Keratinocyte (primary cell): Measurements from ENCODE around the gene ACVR1.

Experiments used
- EZH2 ChIP-seq: IDR thresholded peaks from one replicate; pipeline ENCODE4 v1.6.1; 2012; ENCODE audit warnings: inconsistent platforms, mild to moderate bottlenecking, low read length, moderate library complexity
- TF ChIP-seq, protein P1 (sequence below), 3 experiments: IDR thresholded peaks in 1 of 3; conservative IDR thresholded peaks in 1 of 3; optimal IDR thresholded peaks in 1 of 3; 2 replicates in 2 of 3; 3 replicates in 1 of 3; pipeline versions ENCODE3 to v1.5.1; 2011; ENCODE audit warnings: low read length in 3 of 3, mild to moderate bottlenecking in 3 of 3, moderate library complexity in 2 of 3, control low read depth in 1 of 3, inconsistent platforms in 1 of 3; ENCODE audit not compliant: insufficient read depth in 2 of 3; ENCODE audit errors: extremely low read depth in 1 of 3

DNA sequence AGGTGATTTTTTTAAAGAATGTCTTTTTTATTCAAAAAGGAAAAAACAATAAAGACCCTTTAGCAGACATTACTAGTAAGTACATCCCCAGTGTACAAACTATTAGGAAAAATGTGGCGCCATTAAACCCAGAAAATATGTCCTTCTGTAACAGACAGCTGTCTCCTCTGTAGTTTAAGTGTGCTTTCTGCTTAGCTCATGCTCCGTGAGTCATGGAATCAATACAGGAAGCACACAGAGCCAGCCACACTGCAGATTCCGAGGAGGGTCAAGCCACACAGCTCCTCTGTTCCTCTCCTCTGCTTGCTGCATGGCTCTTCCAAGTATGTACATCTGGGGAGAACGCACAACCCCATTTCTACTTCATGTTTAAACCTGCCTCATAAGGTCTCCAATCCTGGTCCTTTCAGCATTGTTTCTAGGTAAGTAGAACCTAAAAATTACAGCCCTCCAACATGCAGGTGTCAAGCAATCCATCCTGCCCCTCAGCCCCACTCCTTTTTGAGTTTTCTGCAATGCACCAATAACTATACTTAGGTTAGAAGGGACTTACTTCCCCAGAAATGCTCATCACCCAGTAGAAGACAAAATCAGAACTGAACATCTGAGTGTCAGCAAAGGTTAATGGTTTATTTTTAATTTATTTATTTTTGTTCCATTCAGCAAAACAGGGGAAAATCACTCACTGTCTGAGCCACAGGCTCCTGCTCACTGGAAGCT is 37.5 kb downstream of the ACVR1 start:
- TF ChIP-seq, protein P1, sequence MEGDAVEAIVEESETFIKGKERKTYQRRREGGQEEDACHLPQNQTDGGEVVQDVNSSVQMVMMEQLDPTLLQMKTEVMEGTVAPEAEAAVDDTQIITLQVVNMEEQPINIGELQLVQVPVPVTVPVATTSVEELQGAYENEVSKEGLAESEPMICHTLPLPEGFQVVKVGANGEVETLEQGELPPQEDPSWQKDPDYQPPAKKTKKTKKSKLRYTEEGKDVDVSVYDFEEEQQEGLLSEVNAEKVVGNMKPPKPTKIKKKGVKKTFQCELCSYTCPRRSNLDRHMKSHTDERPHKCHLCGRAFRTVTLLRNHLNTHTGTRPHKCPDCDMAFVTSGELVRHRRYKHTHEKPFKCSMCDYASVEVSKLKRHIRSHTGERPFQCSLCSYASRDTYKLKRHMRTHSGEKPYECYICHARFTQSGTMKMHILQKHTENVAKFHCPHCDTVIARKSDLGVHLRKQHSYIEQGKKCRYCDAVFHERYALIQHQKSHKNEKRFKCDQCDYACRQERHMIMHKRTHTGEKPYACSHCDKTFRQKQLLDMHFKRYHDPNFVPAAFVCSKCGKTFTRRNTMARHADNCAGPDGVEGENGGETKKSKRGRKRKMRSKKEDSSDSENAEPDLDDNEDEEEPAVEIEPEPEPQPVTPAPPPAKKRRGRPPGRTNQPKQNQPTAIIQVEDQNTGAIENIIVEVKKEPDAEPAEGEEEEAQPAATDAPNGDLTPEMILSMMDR (optimal IDR thresholded peaks at IDR 0.05 in 1 of 3, IDR thresholded peaks at IDR 0.05 in 1 of 3, conservative IDR thresholded peaks at IDR 0.05 in 1 of 3; ENCODE audit: extremely low read depth in 1 of 3, insufficient read depth in 2 of 3, low read length in 3 of 3): no peak
- TF ChIP-seq EZH2: no peak
